Spleen (tissue), 11 donors: ENCODE measurements around the gene GRIN2C. TPM values are rescaled to one million over a fixed set of nuclear protein-coding genes. Genes with fewer than 3 reads are reported as not detected.

ENCODE experiments used
- DNase-seq: peaks from one replicate; pipeline ENCODE4 v3.0.0-alpha.2; 2020
- H3K27ac ChIP-seq, 8 donors: fragments of 200-600 bp; sonication (generic) in 7 of 8; 1 replicate in 4 of 8; 2 replicates in 4 of 8; pipeline versions ENCODE4 v1.5.0 to v1.8.0; 2016 to 2021; ENCODE audit warnings: inconsistent platforms in 4 of 8, mild to moderate bottlenecking in 4 of 8, moderate library complexity in 1 of 8
- H3K27me3 ChIP-seq, 7 donors: fragments of 200-600 bp; sonication (generic) in 6 of 7; replicated peaks in 1 of 7; 1 replicate in 4 of 7; 2 replicates in 3 of 7; pipeline versions ENCODE4 v1.5.0 to v1.8.0; 2016 to 2021; ENCODE audit warnings: inconsistent platforms in 3 of 7, mild to moderate bottlenecking in 1 of 7
- H3K36me3 ChIP-seq, 6 donors: fragments of 200-600 bp; sonication (generic) in 5 of 6; 1 replicate in 4 of 6; 2 replicates in 2 of 6; pipeline versions ENCODE4 v1.5.0 to v1.8.0; 2016 to 2021; ENCODE audit warnings: inconsistent platforms in 2 of 6
- H3K4me1 ChIP-seq, 6 donors: fragments of 200-600 bp; sonication (generic) in 5 of 6; 1 replicate in 3 of 6; 2 replicates in 3 of 6; pipeline versions ENCODE4 v1.5.0 to v1.8.0; 2016 to 2021; ENCODE audit warnings: inconsistent platforms in 3 of 6
- H3K4me3 ChIP-seq, 8 donors: fragments of 200-600 bp; sonication (generic) in 7 of 8; 1 replicate in 4 of 8; 2 replicates in 4 of 8; pipeline versions ENCODE4 v1.5.0 to v1.8.0; 2016 to 2021; ENCODE audit warnings: inconsistent platforms in 4 of 8, mild to moderate bottlenecking in 4 of 8, moderate library complexity in 2 of 8
- H3K9me3 ChIP-seq, 8 donors: fragments of 200-600 bp; sonication (generic) in 7 of 8; 1 replicate in 4 of 8; 2 replicates in 4 of 8; pipeline versions ENCODE4 v1.5.0 to v1.8.0; 2016 to 2021; ENCODE audit warnings: inconsistent platforms in 4 of 8
- POLR2A ChIP-seq, 3 donors: fragments of 450-650 bp; IDR thresholded peaks; one replicate each; pipeline ENCODE4 v1.5.1; 2017; ENCODE audit warnings: antibody characterized with exemption in 3 of 3, mild to moderate bottlenecking in 1 of 3
- POLR2AphosphoS5 ChIP-seq, 3 donors: sonication (generic); formaldehyde crosslinking; IDR thresholded peaks; one replicate each; pipeline ENCODE4 v1.5.1; 2017; ENCODE audit warnings: antibody characterized with exemption in 3 of 3
- WGBS, 5 donors: extraction: QIAGEN DNeasy Blood & Tissue Kit in 3 of 5; methylation state at CpG; one replicate each; pipeline versions ENCODE4 v1.1.5 to v1.1.7; 2013 to 2018; 5-methylcytosine and 5-hydroxymethylcytosine counted together
- intact Hi-C: fragments of 100-400 bp; cut with DNase I; formaldehyde crosslinking; loops from one replicate; pipeline ENCODE4 v1.15.0; 2023; ENCODE audit warnings: low total_unique reads
- polyA plus RNA-seq, 3 donors: library from polyadenylated mRNA; stranded (reverse); fragments of 200-250 nt; gene quantifications; one replicate each; pipeline ENCODE4 v1.2.1, GENCODE V29; 2013
- total RNA-seq, 7 donors: library from RNA; depleted of rRNA in 3 of 7; stranded (reverse); fragments of >200 nt in 3 of 7; fragmentation: NEBNext Ultra II Directional in 4 of 7; extraction: Animal tissue kit (Norgen Biotek cat#: 25700) in 4 of 7; gene quantifications; one replicate each; pipeline versions ENCODE4 v1.1.0 to v1.2.1, GENCODE V29; 2016 to 2021
- TF ChIP-seq, protein P1 (sequence below), 11 experiments: fragments of 200-600 bp in 7 of 11; fragments of 450-650 bp in 4 of 11; sonication (generic) in 4 of 11; IDR thresholded peaks in 8 of 11; conservative IDR thresholded peaks in 3 of 11; 1 replicate in 7 of 11; 2 replicates in 4 of 11; pipeline versions ENCODE4 v1.4.0 to v1.8.0; 2016 to 2021; ENCODE audit warnings: antibody characterized with exemption in 11 of 11, inconsistent platforms in 4 of 11, mild to moderate bottlenecking in 1 of 11
- donor health status: healthy with polysubstance abuse.
- donor health status: DM: no; HTN: no; CAD: no; lungs with moderate emphysema.
- donor health status: DM: no; HTN: no; CAD: no.
- donor health status: Bipolar disorder and iron deficiency.
- donor health status: healthy.
- donor health status: DM: no; HTN: no; CAD: no.
- donor health status: DM: yes; HTN: yes; CAD: no.

GRIN2C gene
- total and polyA plus RNA-seq, 10 donors: 0.02 to 1.5 (median 0.20) TPM; not detected in 4

- intact Hi-C loops: no loop called here
- Histone ChIP-seq H3K36me3 (no peaks in the 10 kb centered on the region), H3K4me1 (peaks cover 0 to 16% (median 11%) of the 10 kb centered on the region in 6 donors), H3K27ac (no peak overlapping the region), H3K27me3 (peaks cover 0 to 96% (median 53%) of the 10 kb centered on the region in 7 donors), H3K4me3 (no peak overlapping the region), H3K9me3 (no peaks in the 10 kb centered on the region)
- no peak for TF ChIP-seq POLR2AphosphoS5 (IDR thresholded peaks at IDR 0.05)
- no peak for TF ChIP-seq POLR2A (IDR thresholded peaks at IDR 0.05)
- TF ChIP-seq, protein P1, sequence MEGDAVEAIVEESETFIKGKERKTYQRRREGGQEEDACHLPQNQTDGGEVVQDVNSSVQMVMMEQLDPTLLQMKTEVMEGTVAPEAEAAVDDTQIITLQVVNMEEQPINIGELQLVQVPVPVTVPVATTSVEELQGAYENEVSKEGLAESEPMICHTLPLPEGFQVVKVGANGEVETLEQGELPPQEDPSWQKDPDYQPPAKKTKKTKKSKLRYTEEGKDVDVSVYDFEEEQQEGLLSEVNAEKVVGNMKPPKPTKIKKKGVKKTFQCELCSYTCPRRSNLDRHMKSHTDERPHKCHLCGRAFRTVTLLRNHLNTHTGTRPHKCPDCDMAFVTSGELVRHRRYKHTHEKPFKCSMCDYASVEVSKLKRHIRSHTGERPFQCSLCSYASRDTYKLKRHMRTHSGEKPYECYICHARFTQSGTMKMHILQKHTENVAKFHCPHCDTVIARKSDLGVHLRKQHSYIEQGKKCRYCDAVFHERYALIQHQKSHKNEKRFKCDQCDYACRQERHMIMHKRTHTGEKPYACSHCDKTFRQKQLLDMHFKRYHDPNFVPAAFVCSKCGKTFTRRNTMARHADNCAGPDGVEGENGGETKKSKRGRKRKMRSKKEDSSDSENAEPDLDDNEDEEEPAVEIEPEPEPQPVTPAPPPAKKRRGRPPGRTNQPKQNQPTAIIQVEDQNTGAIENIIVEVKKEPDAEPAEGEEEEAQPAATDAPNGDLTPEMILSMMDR (IDR thresholded peaks at IDR 0.05 in 8 of 11, conservative IDR thresholded peaks at IDR 0.05 in 3 of 11): no peak
- 78 to 88% (median 84%) methylated on average over 8 of the region's 8 CpGs for WGBS, 5 donors
- no peak for DNase-seq
These were observed 6.0 kb downstream of the GRIN2C start for GRCh38 chr17:74853669-74854068.

DNA sequence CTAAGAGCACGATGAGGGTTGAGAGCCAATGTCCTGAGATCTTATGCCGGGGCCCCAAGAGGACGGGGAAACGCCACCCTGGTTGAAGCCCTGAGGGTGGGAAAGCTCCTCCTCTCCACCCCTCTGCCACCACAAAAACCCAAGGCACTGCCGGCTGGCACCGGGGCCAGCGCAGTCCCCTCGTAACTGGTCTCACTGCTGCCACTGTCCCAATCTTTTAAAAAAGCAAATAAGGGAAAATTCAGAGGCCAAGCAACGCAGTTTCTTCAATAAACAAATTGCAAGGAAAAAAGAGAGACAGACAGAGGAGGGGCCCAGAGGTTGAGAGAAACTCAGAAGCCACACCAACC lies 6.7 kb downstream of the GRIN2C start:
- 11 to 18% (median 16%) methylated on average over 5 to 9 of the region's 9 CpGs for WGBS, 5 donors

GRCh38 chr17:74852237-74853047 lies 7.2 kb downstream of the GRIN2C start:
- Histone ChIP-seq H3K27ac (no peak overlapping the region), H3K27me3 (peaks cover 0 to 84% (median 52%) of the 10 kb centered on the region in 7 donors), H3K4me1 (peaks cover 0 to 16% (median 11%) of the 10 kb centered on the region in 6 donors), H3K4me3 (peak overlapping the region in 4 of 8 donors; percentile 2 to 55 (median 19)), H3K36me3 (no peaks in the 10 kb centered on the region), H3K9me3 (no peaks in the 10 kb centered on the region)
- TF ChIP-seq POLR2A (IDR thresholded peaks at IDR 0.05) (no peak), POLR2AphosphoS5 (IDR thresholded peaks at IDR 0.05) (no peak)
- TF ChIP-seq, protein P1 (IDR thresholded peaks at IDR 0.05 in 8 of 11, conservative IDR thresholded peaks at IDR 0.05 in 3 of 11): no peak
- no peak for DNase-seq
- intact Hi-C loops: no loop called here
- WGBS, 5 donors: 4 to 12% (median 11%) methylated on average over 24 to 76 of the region's 76 CpGs

More for the DNA sequence above, 6.7 kb downstream of the GRIN2C start:
- no peak for TF ChIP-seq POLR2AphosphoS5 (IDR thresholded peaks at IDR 0.05)
- no peak for TF ChIP-seq POLR2A (IDR thresholded peaks at IDR 0.05)
- TF ChIP-seq, protein P1 (IDR thresholded peaks at IDR 0.05 in 8 of 11, conservative IDR thresholded peaks at IDR 0.05 in 3 of 11): no peak
- intact Hi-C loops: no loop called here
- DNase-seq: no peak
- Histone ChIP-seq H3K4me3 (peak overlapping the region in 2 of 8 donors; percentile 13 to 55), H3K4me1 (peaks cover 0 to 16% (median 11%) of the 10 kb centered on the region in 6 donors), H3K9me3 (no peaks in the 10 kb centered on the region), H3K27ac (no peak overlapping the region), H3K36me3 (no peaks in the 10 kb centered on the region), H3K27me3 (peaks cover 0 to 89% (median 52%) of the 10 kb centered on the region in 7 donors)

DNA sequence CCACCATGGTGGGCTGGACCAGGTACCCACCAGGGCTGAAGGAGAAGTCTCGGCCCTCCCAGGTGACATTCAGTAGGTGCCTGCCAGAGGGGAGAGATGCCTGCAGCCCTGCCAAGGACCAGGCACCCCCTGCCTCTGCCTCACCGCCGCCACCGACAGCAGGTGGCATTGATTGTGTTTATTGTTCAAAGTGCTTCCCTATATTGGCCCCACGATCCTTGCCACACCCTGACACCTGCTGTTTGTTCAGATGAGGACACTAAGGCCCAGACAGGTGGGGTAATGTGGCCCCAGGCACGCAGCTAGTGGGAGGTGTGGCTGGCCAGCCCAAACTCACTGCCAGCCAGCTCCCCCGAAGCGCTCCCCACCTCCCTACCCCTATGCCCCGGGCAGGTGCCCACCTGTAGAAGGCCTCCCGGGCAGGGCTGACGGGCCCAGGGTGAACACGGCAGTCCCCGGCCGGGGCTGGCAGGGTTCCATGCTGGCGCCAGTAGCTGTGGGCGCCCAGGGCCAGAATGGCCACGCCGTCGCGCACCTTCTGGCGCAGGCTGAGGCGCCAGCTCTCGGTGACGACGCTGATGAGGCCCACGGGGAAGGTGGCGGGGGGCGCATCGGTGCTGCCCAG lies 8.0 kb downstream of the GRIN2C start:
- 64 to 79% (median 69%) methylated on average over 5 to 29 of the region's 29 CpGs for WGBS, 5 donors
- intact Hi-C loops: no loop called here

More for the DNA sequence above, 8.0 kb downstream of the GRIN2C start:
- Histone ChIP-seq H3K27me3 (peaks cover 0 to 77% (median 52%) of the 10 kb centered on the region in 7 donors), H3K4me3 (peak overlapping the region in 2 of 8 donors; percentile 25 to 55), H3K4me1 (peaks cover 0 to 16% (median 11%) of the 10 kb centered on the region in 6 donors), H3K36me3 (no peaks in the 10 kb centered on the region), H3K9me3 (no peaks in the 10 kb centered on the region), H3K27ac (no peak overlapping the region)
- TF ChIP-seq POLR2AphosphoS5 (IDR thresholded peaks at IDR 0.05) (no peak), POLR2A (IDR thresholded peaks at IDR 0.05) (no peak)
- TF ChIP-seq, protein P1 (IDR thresholded peaks at IDR 0.05 in 8 of 11, conservative IDR thresholded peaks at IDR 0.05 in 3 of 11): no peak
- no peak for DNase-seq
